Occipital lobe (tissue), 2 donors: ENCODE measurements around the gene OGFOD3. TPM values are rescaled to one million over a fixed set of nuclear protein-coding genes. Genes with fewer than 3 reads are reported as not detected.
"Not testable (repeated sequence)": the region's sequence is repeated elsewhere in the genome, so short reads cannot be mapped to it uniquely, and the experiment has no call there.

Experiments
- DNase-seq: peaks from one replicate; lab custom pipeline; 2025; lab: John Stamatoyannopoulos, UW
- total RNA-seq: library from RNA; depleted of rRNA; stranded (reverse); fragments of >200 nt; gene quantifications from one replicate; pipeline ENCODE4 v1.2.3, GENCODE V29; 2014

OGFOD3 gene
- total RNA-seq, 1 donor from 2014 or later: 9.4 TPM

DNA sequence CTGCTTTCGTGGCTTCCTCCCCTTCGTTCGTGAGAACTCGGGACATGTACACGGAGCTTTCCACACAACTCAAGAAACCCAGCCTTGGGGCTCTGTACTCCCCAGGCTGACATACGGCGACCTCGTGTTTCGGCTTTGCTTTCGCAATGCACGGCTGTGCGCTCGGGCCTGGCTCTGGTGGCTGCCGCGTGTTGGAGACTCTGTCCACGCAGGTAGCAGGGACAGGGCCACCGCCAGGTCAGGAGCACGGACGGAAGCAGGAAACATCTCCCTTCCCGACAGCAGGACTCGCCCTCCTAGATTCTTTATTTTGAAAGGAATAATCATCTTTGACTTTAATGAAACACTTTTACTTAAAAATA, 29.5 kb downstream of the OGFOD3 start:
- DNase-seq: no peak

GRCh38 chr17:82388223-82388921, 30.0 kb downstream of the OGFOD3 start:
- no peak for DNase-seq

GRCh38 chr17:82387705-82388106, 30.7 kb downstream of the OGFOD3 start:
- DNase-seq: no peak

DNA sequence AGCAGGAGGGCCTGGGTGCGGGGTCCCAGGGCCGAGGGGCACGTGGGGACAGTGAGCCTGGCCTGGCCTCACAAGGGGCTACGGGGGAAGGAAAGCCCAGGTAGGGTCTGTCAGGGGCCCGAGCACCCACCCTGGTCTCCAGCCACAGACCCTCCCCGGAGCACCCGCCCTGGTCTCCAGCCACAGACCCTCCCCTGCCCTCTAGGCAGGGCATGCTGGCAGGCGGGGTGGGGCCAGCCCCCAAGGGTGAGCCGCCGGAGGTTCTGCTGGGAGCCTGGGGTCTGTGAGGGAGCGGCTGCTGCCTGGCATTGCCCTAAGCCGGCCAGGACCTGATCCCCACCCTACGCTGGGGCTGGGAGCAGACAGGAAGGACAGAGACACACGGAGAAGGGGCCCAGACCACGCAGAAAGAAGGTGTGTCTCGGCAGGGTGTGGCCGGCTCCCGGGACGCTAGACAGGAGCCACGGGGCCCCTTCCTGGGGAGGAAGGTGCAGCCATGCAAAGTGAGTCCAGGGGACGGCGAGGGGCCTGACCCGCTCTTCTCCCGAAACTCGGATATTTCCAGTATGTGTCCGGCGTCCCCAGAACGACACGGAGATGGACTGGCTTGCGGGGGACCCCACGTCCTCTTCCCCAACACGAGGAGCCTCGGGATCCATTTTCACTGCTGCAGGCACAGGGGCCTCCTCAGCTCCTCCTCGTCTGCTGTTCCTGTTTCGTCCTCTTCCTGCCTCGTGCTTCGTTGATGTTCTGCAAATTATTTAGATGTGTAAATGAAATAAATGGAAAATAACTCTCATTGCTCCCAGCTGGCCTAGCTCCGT, 31.3 kb downstream of the OGFOD3 start:
- no peak for DNase-seq

- no peak for DNase-seq
Observed at GRCh38 chr17:82386255-82386831, 32.0 kb downstream of the OGFOD3 start.

GRCh38 chr17:82385559-82386254, 32.7 kb downstream of the OGFOD3 start:
- DNase-seq: no peak

GRCh38 chr17:82384730-82385481, 33.5 kb downstream of the OGFOD3 start:
- DNase-seq: no peak

DNA sequence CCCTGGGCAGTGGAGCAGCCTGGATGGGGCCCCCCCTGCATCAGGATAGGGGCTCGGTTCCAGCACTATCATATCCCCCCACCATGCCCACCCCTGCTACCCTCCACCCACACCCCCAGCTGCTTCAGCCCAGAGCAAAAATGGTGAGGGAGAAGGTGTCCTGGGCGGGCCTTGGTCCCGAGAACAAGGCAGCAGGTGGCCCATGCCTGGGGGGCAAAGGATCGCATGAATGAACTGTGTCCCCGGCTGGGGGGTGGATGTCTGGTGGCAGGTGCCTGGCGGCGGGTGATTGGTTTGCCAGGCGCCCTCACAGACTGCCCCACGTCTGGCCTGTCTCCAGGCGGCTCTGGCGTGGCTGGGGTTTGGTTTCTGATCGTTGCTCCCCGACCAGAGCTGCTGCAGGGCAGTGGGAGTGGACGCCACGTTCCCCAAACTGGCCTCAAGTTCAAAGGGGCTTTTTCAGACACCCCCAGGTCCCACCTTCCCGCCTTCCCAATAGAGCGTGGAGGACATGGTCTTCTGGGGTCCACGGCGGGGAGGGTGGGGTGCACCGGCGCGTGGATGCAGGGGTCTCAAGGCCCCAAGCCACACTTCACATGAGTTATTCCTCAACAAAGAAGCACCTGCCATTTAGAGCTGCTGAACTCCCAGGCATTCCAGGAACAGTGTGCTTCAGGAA, 34.2 kb downstream of the OGFOD3 start:
- DNase-seq: no peak

DNA sequence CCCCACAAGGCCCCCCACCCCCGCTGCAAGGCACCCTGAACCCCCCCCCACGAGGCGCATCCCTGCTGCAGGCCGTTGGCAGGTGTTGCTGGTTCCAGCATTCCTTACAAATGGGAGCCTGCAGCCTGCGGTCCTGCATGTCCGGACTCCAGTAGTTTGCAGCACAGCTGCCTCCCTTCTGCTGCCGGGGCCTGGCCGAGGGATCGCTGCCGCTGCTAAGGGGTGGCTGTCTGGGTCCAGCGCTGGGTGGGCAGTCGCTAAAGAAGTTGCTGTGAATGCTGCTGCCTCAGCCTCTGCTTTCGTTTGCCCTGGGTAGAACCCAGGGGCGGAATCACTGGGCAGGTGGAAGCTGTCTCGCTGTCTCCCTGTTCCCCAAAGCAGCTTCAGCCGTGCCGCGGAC, 35.0 kb downstream of the OGFOD3 start:
- DNase-seq: no peak

- no peak for DNase-seq
Observed at GRCh38 chr17:82382933-82383255, 35.5 kb downstream of the OGFOD3 start.

- not testable (repeated sequence) for DNase-seq
Observed at GRCh38 chr17:82382220-82382932, 36.0 kb downstream of the OGFOD3 start.

GRCh38 chr17:82381703-82382009, 36.7 kb downstream of the OGFOD3 start:
- DNase-seq: not testable (repeated sequence)

DNA sequence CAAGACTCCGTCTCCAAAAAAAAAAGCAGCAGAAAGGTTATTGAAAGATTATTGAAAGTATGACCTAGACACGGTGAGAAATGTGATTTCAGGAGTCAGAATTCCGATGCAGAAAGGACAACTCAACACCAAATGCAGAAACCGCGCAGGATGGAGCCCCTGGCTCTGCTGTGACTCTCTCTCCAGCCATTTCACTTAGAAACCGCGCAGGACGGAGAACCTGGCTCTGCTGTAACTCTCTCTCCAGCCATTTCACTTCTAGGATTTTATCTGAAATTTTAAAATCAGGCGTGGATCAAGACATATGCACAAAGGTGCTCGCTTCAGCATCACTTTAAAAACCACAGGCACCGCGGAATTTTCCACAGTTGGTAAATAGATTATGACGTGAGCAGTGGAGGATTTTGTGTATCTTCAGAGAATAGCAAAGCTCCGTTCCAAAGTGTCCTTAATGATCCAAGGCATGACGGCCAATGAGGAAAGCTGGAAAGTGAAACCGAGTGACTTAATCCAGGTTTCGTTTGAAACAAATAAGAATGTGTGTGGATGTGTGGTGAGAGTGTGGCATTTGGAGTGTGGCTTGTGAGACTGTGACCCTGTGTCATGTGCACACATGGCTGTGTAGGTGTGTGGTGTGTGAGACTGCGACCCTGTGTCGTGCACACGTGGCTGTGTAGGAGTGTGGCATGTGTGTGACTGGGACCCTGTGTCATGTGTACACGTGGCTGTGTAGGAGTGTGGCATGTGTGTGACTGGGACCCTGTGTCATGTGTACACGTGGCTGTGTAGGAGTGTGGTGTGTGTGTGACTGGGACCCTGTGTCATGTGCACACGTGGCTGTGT, 37.3 kb downstream of the OGFOD3 start:
- no peak for DNase-seq

DNA sequence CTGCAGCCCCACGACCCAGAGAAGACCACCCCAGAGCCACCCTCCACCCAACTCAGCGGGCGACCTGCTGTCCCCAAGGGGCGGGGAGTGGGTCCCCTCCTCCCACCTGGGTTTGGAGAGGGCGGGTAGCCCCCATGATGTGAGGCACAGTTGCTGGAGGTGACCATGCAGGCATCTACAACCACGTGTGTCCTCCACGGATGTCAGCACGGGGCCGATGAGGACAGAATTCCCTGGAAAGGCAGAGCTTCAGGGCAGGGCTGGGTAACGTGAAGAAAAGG, 39.7 kb downstream of the OGFOD3 start:
- no peak for DNase-seq

DNA sequence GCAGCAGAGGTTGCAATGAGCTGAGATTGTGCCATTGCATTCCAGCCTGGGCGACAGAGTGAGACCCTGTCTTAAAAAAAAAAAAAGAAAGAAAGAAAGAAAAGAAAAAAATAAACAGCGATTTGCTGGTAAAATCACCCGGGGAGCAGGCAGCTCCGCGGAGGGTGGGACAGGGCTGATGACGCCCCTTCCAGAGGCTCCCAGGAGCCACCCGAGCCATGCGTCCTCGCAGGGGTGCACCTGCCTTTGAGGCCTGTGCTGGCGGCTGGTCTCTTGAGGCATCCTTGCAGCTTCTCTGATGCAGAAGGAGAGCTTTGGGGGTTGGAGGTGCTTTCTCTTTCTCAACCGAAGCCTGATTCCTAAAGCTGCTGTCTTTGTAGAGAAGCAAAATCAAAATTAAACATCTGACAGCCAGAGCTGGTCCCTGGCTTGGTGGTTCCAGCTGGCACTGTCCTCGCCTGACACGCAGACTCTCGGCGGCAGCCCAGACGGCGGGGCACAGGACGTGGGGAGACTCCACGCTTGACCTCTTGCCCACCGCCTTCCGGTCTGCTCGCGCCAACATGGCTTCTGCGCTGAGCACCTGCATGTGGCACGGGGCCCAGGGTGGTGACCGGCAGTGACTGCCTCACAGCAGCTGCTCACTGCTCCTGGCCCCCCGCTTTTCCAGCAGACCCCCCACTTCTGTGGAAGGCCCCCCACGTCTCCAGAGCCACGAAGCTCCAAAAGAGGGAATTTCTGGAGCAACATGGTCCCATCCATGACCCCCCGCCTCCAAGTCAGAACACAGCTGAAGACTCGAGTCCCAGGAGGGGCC, 40.3 kb downstream of the OGFOD3 start:
- DNase-seq: no peak

DNA sequence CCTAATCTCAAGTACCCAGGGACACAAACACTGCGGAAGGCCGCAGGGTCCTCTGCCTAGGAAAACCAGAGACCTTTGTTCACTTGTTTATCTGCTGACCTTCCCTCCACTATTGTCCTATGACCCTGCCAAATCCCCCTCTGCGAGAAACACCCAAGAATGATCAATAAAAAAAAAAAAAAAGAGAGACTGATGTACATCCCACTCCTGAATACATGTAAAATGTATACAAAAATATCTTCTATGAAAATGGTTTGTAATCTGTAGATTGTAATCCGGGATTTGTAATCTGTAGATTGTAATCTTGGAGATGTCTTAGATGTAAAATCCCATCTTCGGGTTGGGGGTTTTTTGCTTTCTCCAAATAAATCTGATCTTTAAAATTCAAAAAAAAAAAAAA, 41.1 kb downstream of the OGFOD3 start:
- DNase-seq: not testable (repeated sequence)

DNA sequence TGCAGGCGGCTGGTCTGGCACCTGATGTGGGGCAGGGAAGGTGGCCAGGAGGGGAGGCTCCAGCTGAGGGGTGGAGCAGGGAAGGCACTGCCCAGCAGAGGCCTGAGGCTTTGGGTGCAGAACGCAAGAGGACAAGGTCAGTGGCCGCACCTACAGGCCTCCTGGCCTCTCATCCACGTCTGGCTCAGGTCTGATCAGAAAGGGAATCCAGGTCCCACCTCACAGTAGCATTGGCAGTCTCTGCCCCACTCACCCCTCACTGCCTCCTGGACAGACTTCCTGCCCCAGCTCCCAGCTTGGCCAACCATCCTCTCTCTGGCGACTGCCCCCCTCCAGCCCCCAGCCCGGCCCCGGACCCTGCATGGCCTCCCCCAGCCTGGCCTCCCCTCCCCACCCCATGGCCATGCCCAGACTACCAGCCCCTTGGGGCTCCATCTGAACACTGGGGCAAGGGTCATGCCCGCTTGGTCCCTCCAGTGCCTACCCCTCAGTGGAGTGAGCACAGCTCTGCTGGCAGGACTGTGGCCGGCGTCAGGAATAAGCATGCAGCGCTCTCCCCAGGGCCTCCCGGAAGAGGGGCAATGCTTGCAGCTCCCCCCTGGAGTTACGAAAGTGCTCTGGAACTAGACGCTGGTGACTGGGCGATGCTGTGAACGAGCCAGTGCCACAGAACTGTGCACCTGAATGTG, 42.2 kb downstream of the OGFOD3 start:
- DNase-seq: no peak

DNA sequence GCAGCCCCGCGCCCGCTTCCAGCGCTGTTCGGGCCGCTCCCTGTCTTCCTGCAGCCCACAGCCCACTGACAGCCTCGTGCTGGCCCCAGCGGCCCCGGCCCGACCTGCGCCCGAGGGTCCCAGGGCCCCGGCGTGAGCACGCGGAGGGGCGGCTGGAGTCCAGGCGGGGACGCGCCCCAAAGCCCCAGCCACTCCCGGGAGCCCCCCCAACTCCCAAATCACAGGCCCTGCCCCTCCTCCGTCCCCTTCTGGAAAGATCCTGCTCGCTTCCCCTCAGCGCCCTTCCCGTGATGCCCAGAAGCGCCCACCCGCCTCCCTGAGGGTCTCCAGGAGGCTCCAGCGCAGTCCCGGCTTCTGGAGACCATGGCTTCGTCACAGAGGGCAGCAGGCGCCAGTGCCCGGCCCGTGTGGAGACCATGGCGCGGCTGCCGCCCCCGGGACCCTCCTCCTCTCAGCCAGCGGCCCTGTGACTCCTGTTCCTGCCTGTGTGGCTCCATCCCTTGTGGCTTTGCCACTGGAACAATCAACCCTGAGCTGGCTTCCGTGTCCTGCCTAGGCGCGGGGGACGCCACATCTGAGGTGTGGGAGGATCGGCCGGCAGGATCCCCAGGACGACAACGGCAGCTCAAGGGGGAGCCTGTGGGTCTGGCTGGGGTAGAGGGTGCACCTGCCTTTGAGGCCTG, 42.9 kb downstream of the OGFOD3 start:
- DNase-seq: no peak
